GM23248 (cell line): ENCODE measurements around the gene OAF.

Experiments used
- EZH2 ChIP-seq: fragments of 200-600 bp; sonication (generic); IDR thresholded peaks from 2 replicates; pipeline ENCODE4 v1.6.1; 2018; ENCODE audit warnings: antibody characterized with exemption, mild to moderate bottlenecking; ENCODE audit not compliant: insufficient read depth, poor library complexity, severe bottlenecking
- EZH2phosphoT487 ChIP-seq: fragments of 200-600 bp; sonication (generic); IDR thresholded peaks from 2 replicates; pipeline ENCODE4 v1.6.1; 2018; ENCODE audit warnings: antibody characterized with exemption, moderate library complexity, mild to moderate bottlenecking, low read depth; ENCODE audit not compliant: insufficient read depth

GRCh38 chr11:120216426-120217102 is 5.7 kb downstream of the OAF start:
- TF ChIP-seq EZH2phosphoT487 (no peak), EZH2 (no peak)
